NCI-H2227 (cell line): Measurements from ENCODE around the gene TRIOBP.
A peak's percentile ranks its signal among the peaks of the same experiment; 100 is the strongest.
"Not testable (repeated sequence)": the region's sequence is repeated elsewhere in the genome, so short reads cannot be mapped to it uniquely, and the experiment has no call there.

Experiments
- DNase-seq: peaks from one replicate; lab custom pipeline; 2025; ENCODE audit not compliant: unreplicated experiment; lab: John Stamatoyannopoulos, UW

TRIOBP gene

GRCh38 chr22:37717746-37718305, 21.0 kb downstream of the TRIOBP start:
- DNase-seq, result not testable (repeated sequence)

DNA sequence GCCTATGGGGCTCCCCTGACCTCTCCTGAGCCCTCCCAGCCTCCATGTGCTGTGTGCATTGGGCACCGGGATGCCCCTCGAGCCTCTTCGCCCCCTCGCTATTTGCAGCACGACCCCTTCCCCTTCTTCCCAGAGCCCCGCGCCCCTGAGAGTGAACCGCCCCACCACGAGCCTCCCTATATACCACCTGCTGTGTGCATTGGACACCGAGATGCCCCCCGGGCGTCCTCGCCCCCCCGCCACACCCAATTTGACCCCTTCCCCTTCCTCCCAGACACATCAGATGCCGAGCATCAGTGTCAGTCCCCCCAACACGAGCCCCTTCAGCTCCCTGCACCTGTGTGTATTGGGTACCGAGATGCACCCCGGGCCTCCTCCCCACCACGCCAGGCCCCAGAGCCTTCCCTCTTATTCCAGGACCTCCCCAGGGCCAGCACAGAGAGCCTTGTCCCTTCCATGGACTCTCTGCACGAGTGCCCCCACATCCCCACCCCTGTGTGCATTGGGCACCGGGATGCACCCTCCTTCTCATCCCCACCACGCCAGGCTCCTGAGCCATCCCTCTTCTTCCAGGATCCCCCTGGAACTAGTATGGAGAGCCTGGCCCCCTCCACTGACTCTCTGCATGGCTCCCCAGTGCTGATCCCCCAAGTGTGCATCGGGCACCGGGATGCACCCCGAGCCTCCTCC, 28.8 kb downstream of the TRIOBP start:
- no peak for DNase-seq

- DNase-seq, result no peak
Observed at GRCh38 chr22:37726241-37726887, 29.5 kb downstream of the TRIOBP start.

DNA sequence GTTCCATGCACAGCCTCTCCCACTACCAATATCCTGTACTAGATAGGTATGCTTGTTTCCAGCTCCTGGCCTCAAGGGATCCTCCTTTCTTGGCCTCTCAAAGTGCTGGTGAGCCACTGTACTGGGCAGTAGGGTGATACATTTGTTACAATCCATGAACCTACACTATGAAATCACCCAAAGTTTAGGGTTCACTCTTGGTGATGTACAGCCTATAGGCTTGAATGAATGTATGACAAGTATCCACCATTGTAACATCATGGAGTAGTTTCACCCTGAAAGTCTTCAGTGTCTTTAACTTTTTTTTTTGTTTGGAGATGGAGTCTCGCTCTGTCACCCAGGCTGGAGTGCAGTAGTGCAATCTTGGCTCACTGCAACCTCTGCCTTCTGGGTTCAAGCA, 31.8 kb downstream of the TRIOBP start:
- DNase-seq, result no peak

DNA sequence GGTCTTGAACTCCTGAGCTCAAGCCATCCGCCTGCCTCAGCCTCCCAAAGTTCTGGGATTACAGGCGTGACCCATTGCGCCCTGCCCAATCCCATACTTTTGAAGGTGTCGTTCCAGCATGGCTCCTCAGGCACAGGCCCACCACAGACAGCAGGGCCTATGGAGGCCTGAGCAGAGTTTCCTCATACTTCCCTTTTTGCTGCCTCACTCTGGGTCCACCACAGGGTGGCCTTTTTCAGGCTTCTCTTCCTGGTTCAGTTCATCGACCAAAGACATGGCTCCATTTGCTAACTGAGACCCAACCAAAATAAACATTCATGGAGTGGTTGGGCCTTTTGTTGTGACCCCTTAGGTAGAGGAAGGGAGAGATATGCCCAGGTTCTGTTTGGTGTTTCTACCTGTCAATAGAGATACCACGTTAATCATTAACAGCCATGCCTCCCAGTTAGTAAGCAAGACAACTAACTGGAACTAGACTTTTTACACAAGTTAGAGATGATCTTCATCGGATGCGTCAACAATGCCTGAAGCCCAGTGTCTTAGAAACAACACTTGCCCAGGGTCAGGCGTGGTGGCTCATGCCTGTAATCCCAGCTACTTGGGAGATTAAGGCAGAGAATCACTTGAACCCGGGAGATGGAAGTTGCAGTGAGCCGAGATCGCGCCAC, 35.1 kb downstream of the TRIOBP start:
- no peak for DNase-seq

- DNase-seq, result no peak
Observed at GRCh38 chr22:37732699-37733607, 36.1 kb downstream of the TRIOBP start.

- DNase-seq, result no peak
Observed at GRCh38 chr22:37733625-37734401, 37.0 kb downstream of the TRIOBP start.

- DNase-seq, result no peak
Observed at GRCh38 chr22:37734402-37734700, 37.5 kb downstream of the TRIOBP start.

DNA sequence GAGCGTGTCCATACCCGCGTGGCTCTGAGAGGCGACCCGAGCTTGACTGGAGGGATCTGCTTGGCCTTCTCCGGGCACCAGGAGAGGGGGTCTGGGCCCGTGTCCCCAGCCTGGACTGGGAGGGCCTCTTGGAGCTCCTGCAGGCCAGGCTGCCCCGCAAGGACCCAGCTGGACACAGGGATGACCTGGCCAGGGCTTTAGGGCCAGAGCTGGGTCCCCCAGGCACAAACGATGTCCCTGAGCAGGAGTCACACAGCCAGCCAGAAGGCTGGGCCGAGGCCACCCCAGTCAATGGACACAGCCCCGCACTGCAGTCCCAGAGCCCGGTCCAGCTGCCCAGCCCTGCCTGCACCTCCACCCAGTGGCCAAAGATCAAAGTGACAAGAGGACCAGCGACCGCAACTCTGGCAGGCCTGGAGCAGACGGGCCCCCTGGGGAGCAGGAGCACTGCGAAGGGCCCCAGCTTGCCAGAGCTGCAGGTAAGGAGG, 38.2 kb downstream of the TRIOBP start:
- no peak for DNase-seq

DNA sequence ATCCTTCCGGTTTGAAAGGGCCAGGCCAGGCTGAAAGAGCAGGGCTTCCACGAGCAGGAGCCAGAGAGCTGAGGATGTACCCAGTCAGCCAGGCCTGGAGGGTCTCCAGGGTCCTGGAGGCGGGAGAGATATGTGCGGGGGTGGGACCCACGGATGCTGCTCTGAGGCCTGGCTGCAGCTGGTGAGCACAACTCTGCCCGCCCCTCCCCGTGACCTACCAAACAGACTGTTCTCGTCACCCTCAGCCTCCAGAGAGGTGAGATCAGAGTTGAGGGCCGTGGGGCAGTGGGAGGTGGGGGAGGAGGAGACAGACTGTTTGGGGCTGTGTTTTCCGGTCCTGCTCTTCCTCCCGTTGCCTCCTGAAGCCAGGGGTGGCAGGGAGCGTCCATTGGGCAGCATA, 42.2 kb downstream of the TRIOBP start:
- no peak for DNase-seq

DNA sequence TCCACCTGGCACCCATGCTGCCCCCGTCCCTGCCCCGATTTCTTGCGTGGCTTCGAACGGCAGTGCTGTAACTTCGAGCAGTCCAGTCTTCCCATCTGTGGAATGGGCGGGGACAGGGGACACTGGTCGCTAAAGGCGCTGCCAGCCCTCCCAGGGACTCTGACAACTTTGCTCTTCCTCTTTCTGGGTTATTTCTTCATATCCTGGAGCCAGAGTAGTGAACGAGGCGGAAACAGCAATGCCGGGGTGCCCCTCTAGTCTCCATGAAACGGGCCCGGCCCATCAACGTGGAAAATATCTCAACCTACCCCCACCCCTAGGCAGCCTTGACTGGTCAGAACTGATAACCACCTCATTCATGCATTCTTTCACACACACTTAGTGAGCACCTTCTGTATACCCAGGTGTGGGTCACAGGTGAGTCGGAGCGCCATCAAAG, 42.8 kb downstream of the TRIOBP start:
- no peak for DNase-seq

DNA sequence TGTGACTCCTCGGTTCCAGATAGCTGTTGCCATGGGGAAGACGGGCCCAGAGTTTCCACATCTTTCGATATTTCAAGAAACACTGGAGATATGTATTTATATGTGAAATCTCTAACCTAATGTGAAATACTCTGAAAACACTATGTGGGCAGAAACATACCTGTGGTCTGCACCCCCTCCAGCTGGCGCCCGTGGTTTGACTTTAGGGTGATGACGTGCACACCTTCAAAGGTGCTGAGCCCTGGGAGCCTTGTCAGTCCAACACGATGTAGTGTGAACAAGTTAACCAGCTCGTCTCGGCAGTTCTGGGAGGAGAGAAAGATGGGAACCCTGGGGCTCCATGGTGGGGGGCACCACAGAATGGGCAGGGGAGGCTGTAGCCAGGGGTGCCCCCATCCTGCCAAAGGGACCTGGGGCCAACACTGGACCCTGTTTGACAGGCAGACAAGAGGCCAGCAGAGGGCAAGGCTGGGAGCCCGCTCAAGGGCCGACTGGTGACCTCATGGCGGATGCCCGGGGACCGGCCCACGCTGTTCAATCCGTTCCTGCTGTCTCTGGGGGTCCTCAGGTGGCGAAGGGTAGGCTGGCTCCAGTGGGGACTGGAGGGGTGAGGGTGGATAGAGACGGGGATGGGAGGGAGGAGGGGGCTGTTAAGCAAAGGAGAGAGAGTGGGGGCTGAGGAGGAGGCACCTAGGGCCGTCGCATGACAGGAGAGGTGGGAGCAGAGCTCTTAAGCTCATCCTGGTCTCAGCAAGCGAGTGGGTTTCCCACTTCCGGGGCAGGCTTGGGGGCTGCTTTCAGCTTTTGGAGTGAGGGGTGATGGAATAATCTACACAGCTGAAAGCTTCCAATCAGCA, 43.8 kb downstream of the TRIOBP start:
- no peak for DNase-seq

DNA sequence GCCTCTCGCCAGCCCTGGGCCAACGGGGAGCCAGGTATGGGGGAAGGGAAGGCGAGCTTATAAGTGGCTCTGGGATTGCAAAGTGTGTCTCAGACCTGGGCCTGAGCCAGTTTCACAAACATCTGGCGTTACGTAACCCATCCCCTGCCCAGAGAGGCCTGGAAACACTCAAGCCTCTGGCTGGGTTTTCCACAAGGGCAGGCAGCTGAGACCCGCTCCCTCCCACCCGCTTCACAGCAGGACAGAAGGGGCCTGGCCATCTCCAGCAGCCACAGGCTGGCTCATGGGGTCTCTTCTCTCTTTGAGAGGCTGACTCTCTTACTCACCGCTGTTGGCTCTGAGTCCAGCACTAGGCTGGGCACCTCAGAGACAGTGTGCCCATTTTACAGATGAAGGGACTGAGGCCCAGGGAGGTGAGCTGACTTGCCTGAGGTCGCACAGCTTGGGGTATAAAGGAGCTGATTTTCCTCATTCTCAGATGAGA, 44.5 kb downstream of the TRIOBP start:
- DNase-seq, result peak; percentile 79

GRCh38 chr22:37742376-37743171, 45.7 kb downstream of the TRIOBP start:
- no peak for DNase-seq

DNA sequence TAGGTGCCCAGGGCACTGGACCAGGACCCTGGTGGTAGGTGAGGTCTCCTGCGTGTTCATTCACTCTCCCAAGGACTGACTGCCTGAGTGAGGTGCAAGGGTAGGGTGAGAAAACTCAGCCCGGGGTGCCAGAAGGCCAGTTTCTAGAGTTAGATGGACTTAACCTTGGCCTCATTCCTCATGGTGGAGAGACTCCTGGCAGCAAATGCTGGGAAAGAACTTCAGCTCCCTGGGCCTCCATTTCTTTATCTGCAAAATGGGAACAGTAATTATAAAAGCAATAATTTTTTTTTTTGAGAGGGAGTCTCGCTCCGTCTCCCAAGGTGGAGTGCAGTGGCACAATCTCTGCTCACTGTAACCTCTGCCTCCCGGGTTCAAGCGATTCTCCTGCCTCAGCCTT, 47.7 kb downstream of the TRIOBP start:
- no peak for DNase-seq

GRCh38 chr22:37745548-37746365, 48.9 kb downstream of the TRIOBP start:
- peak; percentile 86 for DNase-seq

DNA sequence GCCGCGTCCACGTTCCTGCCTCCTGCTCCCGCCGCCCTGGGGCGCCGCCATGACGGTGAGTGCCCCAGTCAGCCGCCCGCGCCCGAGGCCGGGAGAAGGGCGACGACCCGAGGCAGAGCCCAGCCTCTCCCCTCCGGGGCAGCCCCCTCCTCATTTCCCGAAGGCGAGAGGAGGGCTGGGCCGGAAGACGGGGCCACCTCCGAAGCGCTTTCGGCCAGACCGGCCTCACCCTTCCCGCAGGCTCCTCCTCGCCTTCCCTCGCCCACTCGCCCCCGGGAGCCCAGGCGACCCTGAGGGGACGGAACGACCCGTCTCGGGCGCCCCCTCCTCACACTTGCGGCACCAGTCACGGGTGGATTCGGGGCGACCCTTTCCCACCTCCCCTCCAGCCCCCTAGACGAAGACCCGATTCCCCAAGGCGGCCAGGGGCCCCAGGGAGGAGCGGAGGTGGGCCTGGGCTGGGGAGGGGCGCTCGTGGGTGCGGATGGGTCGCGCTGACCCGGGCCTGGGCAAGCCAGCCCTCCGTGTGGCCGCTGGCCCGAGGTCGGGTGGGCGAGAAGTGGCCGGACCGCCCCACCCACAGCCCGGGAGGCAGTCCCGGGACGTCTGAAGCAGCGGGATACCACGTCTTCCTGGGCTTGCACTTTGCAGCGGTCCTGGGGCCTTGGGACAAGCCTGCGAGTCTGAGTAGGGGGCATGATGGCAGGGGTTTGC, 49.7 kb downstream of the TRIOBP start:
- no peak for DNase-seq
